Gastroesophageal sphincter (tissue), 4 donors: ENCODE results near the gene TMEM145. TPM values are rescaled to one million over a fixed set of nuclear protein-coding genes. Genes with fewer than 3 reads are reported as not detected.
"Not testable (repeated sequence)": the region's sequence is repeated elsewhere in the genome, so short reads cannot be mapped to it uniquely, and the experiment has no call there.

ENCODE experiments used
- ATAC-seq: fragments of 150-250 bp; one replicate; pipeline ENCODE4 v1.9.1; 2016; ENCODE audit warnings: mild to moderate bottlenecking, moderate library complexity
- H3K27ac ChIP-seq, 4 donors: fragments of 200-600 bp; sonication (generic) in 3 of 4; 1 replicate in 3 of 4; 2 replicates in 1 of 4; pipeline ENCODE4 v1.5.1; 2016 to 2019
- H3K27me3 ChIP-seq: fragments of 200-600 bp; sonication (generic); one replicate; pipeline ENCODE4 v1.5.1; 2019
- H3K36me3 ChIP-seq, 2 donors: fragments of 200-600 bp; sonication (generic); one replicate each; pipeline ENCODE4 v1.5.1; 2019; ENCODE audit warnings: control low read depth in 1 of 2
- H3K4me1 ChIP-seq, 3 donors: fragments of 200-600 bp; sonication (generic); 1 replicate in 2 of 3; 2 replicates in 1 of 3; pipeline ENCODE4 v1.5.1; 2016 to 2019; ENCODE audit warnings: control low read depth in 2 of 3
- H3K4me3 ChIP-seq, 2 donors: fragments of 200-600 bp; sonication (generic); one replicate each; pipeline ENCODE4 v1.5.1; 2019; ENCODE audit warnings: mild to moderate bottlenecking in 1 of 2, moderate library complexity in 1 of 2
- H3K9me3 ChIP-seq, 3 donors: fragments of 200-600 bp; sonication (generic); one replicate each; pipeline ENCODE4 v1.5.1; 2017 to 2019; ENCODE audit warnings: control low read depth in 2 of 3
- EP300 ChIP-seq: sonication (generic); formaldehyde crosslinking; IDR thresholded peaks from one replicate; pipeline ENCODE4 v1.6.1; 2017; ENCODE audit warnings: antibody characterized with exemption, mild to moderate bottlenecking
- POLR2A ChIP-seq, 2 donors: fragments of 450-650 bp; IDR thresholded peaks; one replicate each; pipeline ENCODE4 v1.6.1; 2017; ENCODE audit warnings: antibody characterized with exemption in 2 of 2, mild to moderate bottlenecking in 2 of 2, moderate library complexity in 1 of 2
- POLR2AphosphoS5 ChIP-seq: sonication (generic); formaldehyde crosslinking; IDR thresholded peaks from one replicate; pipeline ENCODE4 v1.6.1; 2017; ENCODE audit warnings: antibody characterized with exemption
- WGBS, 2 donors: methylation state at CpG; one replicate each; pipeline ENCODE4 v1.1.5; 2018; ENCODE audit warnings: low coverage in 1 of 2; 5-methylcytosine and 5-hydroxymethylcytosine counted together
- total RNA-seq, 4 donors: library from RNA; depleted of rRNA; stranded (reverse); fragments of >200 nt; gene quantifications; one replicate each; pipeline ENCODE4 v1.1.0, GENCODE V29; 2016
- TF ChIP-seq, protein P1 (sequence below), 4 experiments: fragments of 200-600 bp in 2 of 4; fragments of 450-650 bp in 2 of 4; sonication (generic) in 1 of 4; IDR thresholded peaks; one replicate each; pipeline ENCODE4 v1.5.1; 2017 to 2019; ENCODE audit warnings: antibody characterized with exemption in 4 of 4, mild to moderate bottlenecking in 2 of 4, moderate library complexity in 2 of 4

Gene TMEM145
- total RNA-seq, 4 donors from 2014 or later: 0.27 TPM; not detected in 3

DNA sequence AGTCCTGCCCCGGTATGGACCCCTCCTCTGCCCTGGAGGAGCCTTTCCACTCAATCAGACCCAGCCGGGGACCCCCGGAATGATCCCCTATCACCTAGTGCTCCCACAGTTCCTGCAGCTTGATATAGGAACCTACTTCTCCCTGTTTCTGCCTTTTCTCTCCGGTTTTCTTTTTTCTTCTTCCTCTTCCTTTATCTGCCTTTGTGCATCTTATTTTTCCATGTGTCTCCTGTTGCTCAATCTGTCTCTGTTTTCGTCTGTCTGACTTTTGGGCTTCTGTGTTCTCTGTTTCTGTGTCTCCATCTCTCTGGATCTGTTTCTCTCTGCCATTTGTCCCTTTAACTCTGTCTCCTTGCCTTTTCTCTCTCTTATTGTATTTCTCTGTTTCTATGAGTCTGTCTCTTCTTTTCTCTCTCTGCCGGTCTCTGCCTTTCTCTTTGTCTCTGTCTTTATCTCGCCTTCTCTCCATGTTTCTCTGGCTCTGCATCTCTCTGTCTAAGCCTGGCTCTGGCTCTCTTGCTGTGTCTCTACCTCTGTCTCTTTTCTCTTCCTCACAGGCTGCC is 22.3 kb downstream of the TMEM145 start:
- ATAC-seq: no peak
- Histone ChIP-seq H3K27me3 (no peaks in the 10 kb centered on the region), H3K9me3 (no peaks in the 10 kb centered on the region), H3K36me3 (peaks cover 0 to 74% of the 10 kb centered on the region in 2 donors), H3K4me1 (peaks cover 0 to 12% (median 0%) of the 10 kb centered on the region in 3 donors), H3K27ac (no peak overlapping the region), H3K4me3 (no peak overlapping the region)
- TF ChIP-seq POLR2A (IDR thresholded peaks at IDR 0.05): no peak
- 85 to 86% methylated on average over 1 to 7 of the region's 7 CpGs for WGBS, 2 donors

DNA sequence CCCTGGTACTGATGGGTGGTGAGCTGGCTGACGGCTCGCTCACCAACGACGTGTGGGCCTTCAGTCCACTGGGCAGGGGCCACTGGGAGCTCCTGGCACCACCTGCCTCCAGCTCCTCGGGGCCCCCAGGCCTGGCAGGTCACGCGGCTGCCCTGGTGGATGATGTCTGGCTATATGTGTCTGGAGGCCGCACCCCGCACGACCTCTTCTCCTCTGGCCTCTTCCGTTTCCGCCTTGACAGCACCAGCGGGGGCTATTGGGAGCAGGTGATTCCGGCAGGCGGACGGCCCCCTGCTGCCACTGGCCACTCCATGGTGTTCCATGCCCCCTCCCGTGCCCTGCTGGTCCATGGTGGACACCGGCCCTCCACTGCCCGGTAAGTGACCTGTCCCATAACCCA is 22.9 kb downstream of the TMEM145 start:
- TF ChIP-seq POLR2AphosphoS5 (no peak), EP300 (no peak), POLR2A (IDR thresholded peaks at IDR 0.05) (no peak)
- TF ChIP-seq, protein P1, sequence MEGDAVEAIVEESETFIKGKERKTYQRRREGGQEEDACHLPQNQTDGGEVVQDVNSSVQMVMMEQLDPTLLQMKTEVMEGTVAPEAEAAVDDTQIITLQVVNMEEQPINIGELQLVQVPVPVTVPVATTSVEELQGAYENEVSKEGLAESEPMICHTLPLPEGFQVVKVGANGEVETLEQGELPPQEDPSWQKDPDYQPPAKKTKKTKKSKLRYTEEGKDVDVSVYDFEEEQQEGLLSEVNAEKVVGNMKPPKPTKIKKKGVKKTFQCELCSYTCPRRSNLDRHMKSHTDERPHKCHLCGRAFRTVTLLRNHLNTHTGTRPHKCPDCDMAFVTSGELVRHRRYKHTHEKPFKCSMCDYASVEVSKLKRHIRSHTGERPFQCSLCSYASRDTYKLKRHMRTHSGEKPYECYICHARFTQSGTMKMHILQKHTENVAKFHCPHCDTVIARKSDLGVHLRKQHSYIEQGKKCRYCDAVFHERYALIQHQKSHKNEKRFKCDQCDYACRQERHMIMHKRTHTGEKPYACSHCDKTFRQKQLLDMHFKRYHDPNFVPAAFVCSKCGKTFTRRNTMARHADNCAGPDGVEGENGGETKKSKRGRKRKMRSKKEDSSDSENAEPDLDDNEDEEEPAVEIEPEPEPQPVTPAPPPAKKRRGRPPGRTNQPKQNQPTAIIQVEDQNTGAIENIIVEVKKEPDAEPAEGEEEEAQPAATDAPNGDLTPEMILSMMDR (IDR thresholded peaks at IDR 0.05): no peak
- Histone ChIP-seq H3K27me3 (no peaks in the 10 kb centered on the region), H3K4me3 (no peak overlapping the region), H3K36me3 (peaks cover 0 to 76% of the 10 kb centered on the region in 2 donors), H3K9me3 (no peaks in the 10 kb centered on the region), H3K27ac (no peak overlapping the region), H3K4me1 (peaks cover 0 to 7% (median 0%) of the 10 kb centered on the region in 3 donors)
- ATAC-seq: no peak
- 93% methylated on average over 4 of the region's 19 CpGs; no CpG with 5 or more reads in 1 of the 2 donors for WGBS, 2 donors

DNA sequence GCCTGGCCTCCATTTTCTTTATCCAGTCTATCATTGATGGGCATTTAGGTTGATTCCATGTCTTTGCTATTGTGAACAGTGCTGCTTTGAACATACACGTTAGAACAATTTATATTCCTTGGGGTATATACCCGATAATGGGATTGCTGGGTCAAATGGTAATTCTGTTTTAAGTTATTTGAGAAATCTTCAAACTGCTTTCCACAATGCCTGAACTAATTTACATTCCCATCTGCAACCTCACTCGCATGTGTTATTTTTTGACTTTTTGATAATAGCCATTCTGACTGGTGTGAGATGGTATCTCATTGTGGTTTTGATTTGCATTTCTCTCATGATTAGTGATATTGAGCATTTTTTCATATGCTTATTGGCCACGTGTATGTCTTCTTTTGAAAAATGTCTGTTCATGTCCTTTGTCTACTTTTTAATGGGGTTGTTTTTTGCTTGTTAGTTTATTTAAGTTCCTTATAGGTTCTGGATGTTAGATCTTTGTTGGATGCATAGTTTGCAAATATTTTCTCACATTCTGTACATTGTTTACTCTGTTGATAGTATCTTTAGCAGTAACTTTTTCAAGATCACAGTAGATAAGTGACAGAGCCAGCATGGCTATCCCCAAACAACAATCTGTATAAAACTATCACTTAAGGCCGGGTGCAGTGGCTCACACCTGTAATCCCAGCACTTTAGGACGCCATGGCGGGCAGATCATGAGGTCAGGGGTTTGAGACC is 26.2 kb downstream of the TMEM145 start:
- peaks cover 0 to 90% of the 10 kb centered on the region in 2 donors for H3K36me3 ChIP-seq
- ATAC-seq, H3K27me3 ChIP-seq, H3K27ac ChIP-seq, H3K4me3 ChIP-seq, H3K9me3 ChIP-seq, H3K4me1 ChIP-seq: not testable (repeated sequence)
- WGBS, 2 donors: 64 to 68% methylated on average over 4 to 5 of the region's 7 CpGs

DNA sequence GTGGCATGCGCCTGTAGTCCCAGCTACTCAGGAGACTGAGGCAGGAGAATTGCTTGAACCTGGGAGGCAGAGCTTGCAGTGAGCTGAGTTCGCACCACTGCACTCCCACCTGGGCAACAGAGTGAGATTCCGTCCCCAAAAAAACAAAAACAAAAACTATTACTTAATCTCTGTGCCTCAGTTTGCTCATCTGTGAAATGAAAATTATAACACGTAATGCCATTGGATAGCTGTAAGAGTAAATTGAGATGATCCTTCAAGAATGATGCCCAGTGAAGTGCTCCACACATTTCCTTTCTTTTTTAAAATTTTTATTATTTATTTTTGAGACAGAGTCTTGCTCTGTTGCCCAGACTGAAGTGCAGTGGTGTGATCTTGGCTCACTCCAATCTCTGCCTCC is 26.8 kb downstream of the TMEM145 start:
- peaks cover 0 to 90% of the 10 kb centered on the region in 2 donors for H3K36me3 ChIP-seq
- 96 to 100% methylated on average over 1 to 3 of the region's 4 CpGs for WGBS, 2 donors
- not testable (repeated sequence) for H3K4me1 ChIP-seq, H3K4me3 ChIP-seq, H3K27ac ChIP-seq, H3K27me3 ChIP-seq, ATAC-seq, H3K9me3 ChIP-seq

DNA sequence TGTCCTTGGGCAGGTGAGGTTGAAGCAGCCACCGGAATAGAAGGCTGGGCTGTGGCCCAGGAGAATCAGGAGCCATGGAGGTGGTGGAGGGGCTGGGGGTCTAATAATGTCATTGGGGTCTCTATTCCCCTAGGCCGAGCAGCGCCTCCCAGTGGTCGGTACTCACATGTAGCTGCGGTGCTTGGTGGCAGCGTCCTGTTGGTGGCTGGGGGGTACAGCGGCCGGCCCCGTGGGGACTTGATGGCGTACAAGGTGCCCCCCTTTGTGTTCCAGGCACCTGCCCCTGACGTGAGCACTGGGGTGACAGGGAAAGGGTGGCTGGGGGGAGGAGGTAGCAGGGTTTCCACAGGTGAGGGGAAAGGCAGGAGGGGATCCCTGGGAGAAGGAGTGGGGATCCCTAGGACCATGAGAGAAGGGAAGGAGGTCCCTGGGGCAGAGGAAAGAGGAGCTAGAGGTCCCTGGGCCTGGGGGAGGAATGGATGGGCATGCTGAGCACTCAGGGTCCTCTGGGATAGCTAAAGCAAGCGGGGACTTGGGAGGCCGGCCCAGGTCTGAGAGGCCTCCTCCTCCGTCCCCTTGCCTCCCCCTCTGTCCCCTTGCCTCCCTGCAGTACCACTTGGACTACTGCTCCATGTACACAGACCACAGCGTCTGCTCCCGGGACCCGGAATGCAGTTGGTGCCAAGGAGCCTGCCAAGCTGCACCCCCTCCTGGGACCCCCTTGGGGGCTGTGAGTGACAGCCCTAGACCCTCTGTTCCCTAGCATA is 30.4 kb downstream of the TMEM145 start:
- peaks cover 0 to 85% of the 10 kb centered on the region in 2 donors for H3K36me3 ChIP-seq
- H3K4me3 ChIP-seq: no peak overlapping the region
- no peak for ATAC-seq
- no peaks in the 10 kb centered on the region for H3K4me1 ChIP-seq
- no peak overlapping the region for H3K27ac ChIP-seq
- no peaks in the 10 kb centered on the region for H3K27me3 ChIP-seq
- WGBS, 2 donors: 85% methylated on average over 3 of the region's 17 CpGs; no CpG with 5 or more reads in 1 of the 2 donors
- TF ChIP-seq, protein P1 (IDR thresholded peaks at IDR 0.05): no peak
- no peak for TF ChIP-seq POLR2AphosphoS5
- no peak for TF ChIP-seq EP300
- no peak for TF ChIP-seq POLR2A (IDR thresholded peaks at IDR 0.05)
- no peaks in the 10 kb centered on the region for H3K9me3 ChIP-seq

DNA sequence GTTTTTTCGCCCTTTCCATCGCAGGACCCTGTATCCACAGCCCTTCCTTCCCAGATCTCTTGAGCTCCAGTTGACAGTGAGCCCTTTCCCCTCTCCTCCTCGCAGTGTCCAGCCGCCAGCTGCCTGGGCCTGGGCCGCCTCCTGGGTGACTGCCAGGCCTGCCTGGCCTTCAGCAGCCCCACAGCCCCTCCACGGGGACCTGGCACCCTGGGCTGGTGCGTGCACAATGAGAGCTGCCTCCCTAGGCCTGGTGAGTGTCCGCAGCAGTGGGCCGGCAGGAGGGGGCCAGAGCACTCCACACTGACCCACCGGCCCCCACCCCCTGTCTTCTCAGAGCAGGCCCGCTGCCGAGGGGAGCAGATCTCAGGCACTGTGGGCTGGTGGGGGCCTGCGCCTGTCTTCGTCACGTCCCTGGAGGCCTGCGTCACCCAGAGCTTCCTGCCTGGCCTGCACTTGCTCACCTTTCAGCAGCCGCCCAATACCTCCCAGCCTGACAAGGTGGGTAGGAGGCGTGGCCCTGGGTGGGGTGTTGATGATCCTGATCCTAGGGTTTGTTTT is 31.3 kb downstream of the TMEM145 start:
- no peak overlapping the region for H3K4me3 ChIP-seq
- no peaks in the 10 kb centered on the region for H3K4me1 ChIP-seq
- H3K27ac ChIP-seq: no peak overlapping the region
- no peaks in the 10 kb centered on the region for H3K27me3 ChIP-seq
- H3K36me3 ChIP-seq: peaks cover 0 to 88% of the 10 kb centered on the region in 2 donors
- no peaks in the 10 kb centered on the region for H3K9me3 ChIP-seq
- no peak for ATAC-seq
- WGBS, 2 donors: 81 to 90% methylated on average over 3 of the region's 18 CpGs
- no peak for TF ChIP-seq POLR2A (IDR thresholded peaks at IDR 0.05)
- TF ChIP-seq, protein P1 (IDR thresholded peaks at IDR 0.05): no peak
- no peak for TF ChIP-seq POLR2AphosphoS5
- TF ChIP-seq EP300: no peak
